ENCODE measurements around the gene FZD2. TPM values are rescaled to one million over a fixed set of nuclear protein-coding genes. Genes with fewer than 3 reads are reported as not detected.
"Not testable (repeated sequence)": the region's sequence is repeated elsewhere in the genome, so short reads cannot be mapped to it uniquely, and the experiment has no call there.

FZD2 gene
- total and polyA plus RNA-seq, 2 of the 4 experiments (the other 2 are of a cell fraction): 21.3 to 130 TPM

GRCh38 chr17:44537922-44538321 is 19.4 kb upstream of the FZD2 start:
- CTCF ChIA-PET; H3K27me3 ChIP-seq (ENCODE audit: control insufficient read depth, insufficient read depth, low read length); in situ Hi-C loops (cut with MboI; ENCODE audit: low sequenced_read_pairs); H3K36me3 ChIP-seq (ENCODE audit: control insufficient read depth, insufficient read depth, low read length); H3K9me3 ChIP-seq (ENCODE audit: control insufficient read depth, insufficient read depth, low read length); H4K91ac ChIP-seq (ENCODE audit: insufficient read depth, low read depth, low read length); H3K9ac ChIP-seq (ENCODE audit: low read depth, low read length); H4K8ac ChIP-seq (ENCODE audit: low read depth in 2 of 2, low read length in 2 of 2); H2BK20ac ChIP-seq (ENCODE audit: low read depth, low read length); H3K56ac ChIP-seq (ENCODE audit: extremely low read depth, insufficient read depth, low read length); H2BK5ac ChIP-seq (ENCODE audit: low read depth, low read length, poor library complexity, severe bottlenecking); H3K23ac ChIP-seq (ENCODE audit: low read depth, low read length); H3K27ac ChIP-seq (ENCODE audit: insufficient read depth, low read length); H4K20me1 ChIP-seq (ENCODE audit: insufficient read depth, low read length); H3K4me2 ChIP-seq (ENCODE audit: low read depth, low read length); H3K4me3 ChIP-seq (ENCODE audit: insufficient read depth, low read depth, low read length); DNase-seq; H3K14ac ChIP-seq (replicated peaks; ENCODE audit: low read depth, low read length); H2AFZ ChIP-seq (replicated peaks; ENCODE audit: low read length, poor library complexity); H3K18ac ChIP-seq (ENCODE audit: low read depth, low read length); ATAC-seq (ENCODE audit: low read depth); H4K5ac ChIP-seq (ENCODE audit: low read depth, low read length); BruUV-seq (replicated peaks); H3K4ac ChIP-seq (ENCODE audit: low read depth, low read length); dilution Hi-C loops (cut with HindIII; ENCODE audit: low sequenced_read_pairs, unreplicated experiment); H2BK120ac ChIP-seq (ENCODE audit: low read depth, low read length); H2AK9ac ChIP-seq (replicated peaks; ENCODE audit: low read depth, low read length, poor library complexity): not testable (repeated sequence)
- H3K79me1 ChIP-seq (ENCODE audit: low read depth in 1 of 2, low read length in 2 of 2): peaks cover 10 to 37% of the 10 kb centered on the region in 2 experiments
- intact Hi-C loops (cut with micrococcal nuclease): loop anchor here (10.0 kb wide), 1 partner anchor 227 kb away; no protein-coding TSS in a partner anchor
- H2AK5ac ChIP-seq (ENCODE audit: low read depth, low read length): peak overlapping the region; percentile 77; the same call in 1 of the 2 replicates
- H3K4me1 ChIP-seq (ENCODE audit: control insufficient read depth, insufficient read depth, low read length): peaks cover 29% of the 10 kb centered on the region
- POLR2A ChIA-PET (ENCODE audit: unreplicated experiment): interaction anchor here (0.6 kb wide), 1 partner anchor 88 kb away, joined by 9 read pairs; no protein-coding TSS in a partner anchor
- 100% methylated on average over 1 of the region's 3 CpGs; no CpG with 5 or more reads in 1 of the 2 experiments for WGBS, 2 experiments (ENCODE audit: extremely low coverage in 2 of 2, insufficient read length in 1 of 2)
- H3K9me1 ChIP-seq (ENCODE audit: insufficient read depth, low read length): peaks cover 22% of the 10 kb centered on the region
- peak overlapping the region; percentile 49; the same call in 1 of the 3 replicates for H2BK15ac ChIP-seq (ENCODE audit: low read depth, low read length)
